A673 (cell line): ENCODE results near the gene GPR26. TPM values are rescaled to one million over a fixed set of nuclear protein-coding genes. Genes with fewer than 3 reads are reported as not detected.

ENCODE experiments used
- BruUV-seq: library from RNA; stranded (reverse); fragments of 400-500 nt; replicated peaks from 2 replicates; lab custom pipeline; 2021; lab: Mats Ljungman, UMichigan
- CTCF ChIA-PET: fragments of 300-600 bp; sonication (Branson Sonifier 250); formaldehyde crosslinking; loops from one replicate; lab custom pipeline; 2022; ENCODE audit warnings: antibody characterized with exemption; lab: Charles Lee
- POLR2A ChIA-PET: fragments of 300-600 bp; sonication (Branson Sonifier 250); formaldehyde crosslinking; loops from one replicate; lab custom pipeline; 2022; ENCODE audit warnings: antibody characterized with exemption; ENCODE audit not compliant: low non-redundant PET; lab: Charles Lee
- DNase-seq: peaks from one replicate; pipeline ENCODE4 v3.0.0-alpha.2; 2015; ENCODE audit warnings: low spot score
- H3K27ac ChIP-seq: fragments of 200-600 bp; sonication (generic); 2 replicates; pipeline ENCODE4 v1.5.1; 2016; ENCODE audit warnings: mixed run types, low read depth, mild to moderate bottlenecking, mixed read lengths, antibody characterized with exemption, low read length; ENCODE audit not compliant: poor library complexity, severe bottlenecking
- H3K27me3 ChIP-seq: fragments of 200-600 bp; sonication (generic); replicated peaks from 2 replicates; pipeline ENCODE4 v1.6.1; 2017; ENCODE audit warnings: mixed run types, low read depth, mild to moderate bottlenecking, mixed read lengths, antibody characterized with exemption, low read length; ENCODE audit not compliant: insufficient read depth, poor library complexity
- H3K36me3 ChIP-seq: fragments of 200-600 bp; sonication (generic); 2 replicates; pipeline ENCODE4 v1.6.1; 2016; ENCODE audit warnings: mixed run types, mild to moderate bottlenecking, mixed read lengths, antibody characterized with exemption, low read length; ENCODE audit not compliant: insufficient read depth, poor library complexity, severe bottlenecking
- H3K4me1 ChIP-seq: fragments of 200-600 bp; sonication (generic); 2 replicates; pipeline ENCODE4 v1.6.1; 2017; ENCODE audit warnings: mixed run types, mild to moderate bottlenecking, mixed read lengths, antibody characterized with exemption, low read length; ENCODE audit not compliant: insufficient read depth, poor library complexity, severe bottlenecking
- H3K4me3 ChIP-seq: fragments of 200-600 bp; sonication (generic); 2 replicates; pipeline ENCODE4 v1.5.1; 2016; ENCODE audit warnings: low read depth, mixed run types, mild to moderate bottlenecking, mixed read lengths, low read length; ENCODE audit not compliant: poor library complexity, severe bottlenecking
- H3K9me3 ChIP-seq: fragments of 200-600 bp; sonication (generic); 2 replicates; pipeline ENCODE4 v1.6.1; 2016; ENCODE audit warnings: mixed run types, low read depth, mild to moderate bottlenecking, mixed read lengths, antibody characterized with exemption, low read length; ENCODE audit not compliant: poor library complexity, severe bottlenecking
- EZH2 ChIP-seq: fragments of 200-600 bp; sonication (generic); IDR thresholded peaks from 2 replicates; pipeline ENCODE4 v1.6.1; 2017; ENCODE audit warnings: borderline replicate concordance, low read depth, mild to moderate bottlenecking, mixed read lengths, antibody characterized with exemption, low read length; ENCODE audit not compliant: poor library complexity, severe bottlenecking
- intact Hi-C: fragments of 100-400 bp; cut with micrococcal nuclease; formaldehyde crosslinking; loops from one replicate; pipeline ENCODE4 v1.10.0; 2022; ENCODE audit not compliant: unreplicated experiment
- total RNA-seq: library from RNA; stranded (reverse); gene quantifications from 2 replicates; pipeline ENCODE4 v1.2.3, GENCODE V29; 2021
- TF ChIP-seq, protein P1 (sequence below): fragments of 300-800, 200-600 bp; sonication (generic); conservative IDR thresholded peaks from 2 replicates; pipeline ENCODE4 v1.5.1; 2017; ENCODE audit warnings: low read depth, mild to moderate bottlenecking, antibody characterized with exemption, low read length, moderate library complexity, mixed read lengths

The GPR26 gene
- total RNA-seq, 1 experiment from 2014 or later = not detected

DNA sequence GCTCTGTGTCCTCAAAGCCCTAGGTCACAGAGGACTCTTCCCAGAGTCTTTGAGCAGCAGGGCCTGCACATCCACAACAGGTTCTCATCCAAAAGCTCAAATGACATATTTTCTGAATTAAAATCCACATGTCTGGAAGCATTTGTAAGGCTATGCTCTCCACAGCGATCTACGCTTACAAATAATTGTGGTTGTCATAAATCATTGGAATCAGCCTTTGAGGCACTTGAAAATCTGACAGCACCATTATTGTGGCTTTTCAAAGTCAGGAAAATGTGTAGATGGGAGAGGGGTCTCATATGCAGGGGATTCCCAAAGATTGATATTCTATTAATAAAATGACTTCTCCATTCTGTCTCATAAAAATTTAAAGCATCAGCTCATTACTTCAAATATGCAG, 16.3 kb downstream of the GPR26 start:
- H3K4me3 ChIP-seq = no peak overlapping the region
- ChIA-PET CTCF (no interaction called here), POLR2A (no interaction called here)
- no peaks in the 10 kb centered on the region for H3K9me3 ChIP-seq
- no peak for TF ChIP-seq EZH2
- TF ChIP-seq, protein P1, sequence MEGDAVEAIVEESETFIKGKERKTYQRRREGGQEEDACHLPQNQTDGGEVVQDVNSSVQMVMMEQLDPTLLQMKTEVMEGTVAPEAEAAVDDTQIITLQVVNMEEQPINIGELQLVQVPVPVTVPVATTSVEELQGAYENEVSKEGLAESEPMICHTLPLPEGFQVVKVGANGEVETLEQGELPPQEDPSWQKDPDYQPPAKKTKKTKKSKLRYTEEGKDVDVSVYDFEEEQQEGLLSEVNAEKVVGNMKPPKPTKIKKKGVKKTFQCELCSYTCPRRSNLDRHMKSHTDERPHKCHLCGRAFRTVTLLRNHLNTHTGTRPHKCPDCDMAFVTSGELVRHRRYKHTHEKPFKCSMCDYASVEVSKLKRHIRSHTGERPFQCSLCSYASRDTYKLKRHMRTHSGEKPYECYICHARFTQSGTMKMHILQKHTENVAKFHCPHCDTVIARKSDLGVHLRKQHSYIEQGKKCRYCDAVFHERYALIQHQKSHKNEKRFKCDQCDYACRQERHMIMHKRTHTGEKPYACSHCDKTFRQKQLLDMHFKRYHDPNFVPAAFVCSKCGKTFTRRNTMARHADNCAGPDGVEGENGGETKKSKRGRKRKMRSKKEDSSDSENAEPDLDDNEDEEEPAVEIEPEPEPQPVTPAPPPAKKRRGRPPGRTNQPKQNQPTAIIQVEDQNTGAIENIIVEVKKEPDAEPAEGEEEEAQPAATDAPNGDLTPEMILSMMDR = no peak
- no peaks in the 10 kb centered on the region for H3K4me1 ChIP-seq
- H3K27ac ChIP-seq = no peak overlapping the region
- DNase-seq = no peak
- H3K27me3 ChIP-seq = peaks cover 40% of the 10 kb centered on the region
- BruUV-seq = no TSS peak
- intact Hi-C loops = no loop called here
- no peaks in the 10 kb centered on the region for H3K36me3 ChIP-seq

DNA sequence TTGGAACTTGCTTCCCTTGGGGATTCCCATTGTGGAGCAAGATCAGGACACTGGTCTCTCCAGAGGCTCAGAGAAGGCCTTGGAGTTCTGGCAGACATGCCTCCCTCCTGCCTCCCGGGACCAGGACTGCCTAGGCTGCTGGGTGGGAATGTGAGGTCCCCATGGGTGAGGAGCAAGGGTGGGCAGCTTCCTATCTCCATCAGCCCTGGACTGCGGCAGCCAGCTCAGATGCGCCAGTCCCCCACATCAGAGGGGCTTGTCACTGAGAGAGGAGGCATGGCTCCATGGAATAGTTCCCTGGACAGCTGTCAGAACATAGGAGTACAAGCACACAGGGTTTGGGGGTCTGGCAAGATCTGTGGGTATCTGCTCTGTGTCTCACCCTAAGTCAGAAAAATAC, 17.3 kb downstream of the GPR26 start:
- DNase-seq = no peak
- no TSS peak for BruUV-seq
- no peaks in the 10 kb centered on the region for H3K36me3 ChIP-seq
- ChIA-PET CTCF (no interaction called here), POLR2A (no interaction called here)
- H3K27me3 ChIP-seq = peaks cover 45% of the 10 kb centered on the region
- intact Hi-C loops = no loop called here
- H3K4me3 ChIP-seq = no peak overlapping the region
- no peak overlapping the region for H3K27ac ChIP-seq
- TF ChIP-seq, protein P1 = no peak
- TF ChIP-seq EZH2 = no peak
- H3K4me1 ChIP-seq = no peaks in the 10 kb centered on the region
- no peaks in the 10 kb centered on the region for H3K9me3 ChIP-seq

DNA sequence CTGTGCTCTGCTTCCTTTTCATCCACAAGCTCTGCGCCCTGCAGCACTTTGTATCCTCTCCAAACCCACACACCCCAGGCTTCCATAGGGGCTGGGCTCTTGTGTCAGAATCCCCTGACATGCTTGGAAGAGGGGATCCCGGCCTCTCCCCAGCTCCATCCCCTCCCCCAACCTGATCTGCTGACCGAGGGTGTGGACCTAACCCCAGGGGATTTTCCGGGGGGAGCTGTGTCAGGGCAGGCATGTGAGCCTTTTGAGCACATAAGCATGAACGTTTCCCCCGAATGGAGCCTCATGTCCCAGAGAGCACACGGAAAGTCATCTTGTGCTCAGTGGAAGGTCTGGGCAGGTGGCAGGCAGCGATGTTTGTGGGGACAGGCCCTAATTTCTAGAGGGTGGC, 17.7 kb downstream of the GPR26 start:
- no peaks in the 10 kb centered on the region for H3K9me3 ChIP-seq
- H3K4me3 ChIP-seq = no peak overlapping the region
- intact Hi-C loops = no loop called here
- H3K36me3 ChIP-seq = no peaks in the 10 kb centered on the region
- H3K27ac ChIP-seq = no peak overlapping the region
- H3K4me1 ChIP-seq = no peaks in the 10 kb centered on the region
- TF ChIP-seq EZH2 = no peak
- TF ChIP-seq, protein P1 = no peak
- DNase-seq = no peak
- ChIA-PET CTCF (no interaction called here), POLR2A (no interaction called here)
- BruUV-seq = no TSS peak
- H3K27me3 ChIP-seq = peaks cover 42% of the 10 kb centered on the region
